ENCODE data around the gene DNAAF1.

DNAAF1 gene

GRCh38 chr16:84205976-84206691 lies 61.0 kb downstream of the DNAAF1 start:
- no peak for DNase-seq (ENCODE audit: low read depth)
- TF ChIP-seq CTCF (IDR thresholded peaks at IDR 0.05; ENCODE audit: control insufficient read depth, insufficient read depth, low read depth, low read length, missing control alignments): no peak
- no peak overlapping the region for H3K4me3 ChIP-seq (ENCODE audit: control insufficient read depth, low read depth, low read length)

GRCh38 chr16:84207251-84207650 lies 62.1 kb downstream of the DNAAF1 start:
- no peak overlapping the region for H3K4me3 ChIP-seq (ENCODE audit: control insufficient read depth, low read depth, low read length)
- no peak for TF ChIP-seq CTCF (IDR thresholded peaks at IDR 0.05; ENCODE audit: control insufficient read depth, insufficient read depth, low read depth, low read length, missing control alignments)
- no peak for DNase-seq (ENCODE audit: low read depth)

- TF ChIP-seq CTCF (IDR thresholded peaks at IDR 0.05; ENCODE audit: control insufficient read depth, insufficient read depth, low read depth, low read length, missing control alignments): no peak
- H3K4me3 ChIP-seq (ENCODE audit: control insufficient read depth, low read depth, low read length): no peak overlapping the region
- DNase-seq (ENCODE audit: low read depth): no peak
Measured at GRCh38 chr16:84207879-84208278, 62.8 kb downstream of the DNAAF1 start.

- no peak overlapping the region for H3K4me3 ChIP-seq (ENCODE audit: control insufficient read depth, low read depth, low read length)
- no peak for DNase-seq (ENCODE audit: low read depth)
- no peak for TF ChIP-seq CTCF (IDR thresholded peaks at IDR 0.05; ENCODE audit: control insufficient read depth, insufficient read depth, low read depth, low read length, missing control alignments)
Measured at GRCh38 chr16:84209989-84210388, 64.9 kb downstream of the DNAAF1 start.

- no peak for TF ChIP-seq CTCF (IDR thresholded peaks at IDR 0.05; ENCODE audit: control insufficient read depth, insufficient read depth, low read depth, low read length, missing control alignments)
- no peak overlapping the region for H3K4me3 ChIP-seq (ENCODE audit: control insufficient read depth, low read depth, low read length)
- DNase-seq (ENCODE audit: low read depth): no peak
Measured at GRCh38 chr16:84212154-84212553, 67.0 kb downstream of the DNAAF1 start.

GRCh38 chr16:84212631-84213030 lies 67.5 kb downstream of the DNAAF1 start:
- TF ChIP-seq CTCF (IDR thresholded peaks at IDR 0.05; ENCODE audit: control insufficient read depth, insufficient read depth, low read depth, low read length, missing control alignments): no peak
- H3K4me3 ChIP-seq (ENCODE audit: control insufficient read depth, low read depth, low read length): no peak overlapping the region
- no peak for DNase-seq (ENCODE audit: low read depth)
